SU-DHL-6 (cell line): Measurements from ENCODE around the gene MAN2A1.

Experiments
- CTCF ChIP-seq: fragments of 200-600 bp; sonication (generic); IDR thresholded peaks from one replicate; pipeline ENCODE4 v1.5.1; 2017; ENCODE audit warnings: antibody characterized with exemption, mild to moderate bottlenecking, low read length, moderate library complexity; ENCODE audit not compliant: insufficient read depth, poor library complexity, severe bottlenecking
- EZH2phosphoT487 ChIP-seq: fragments of 200-600 bp; sonication (generic), shearing (Covaris generic); conservative IDR thresholded peaks from 2 replicates; pipeline ENCODE4 v1.6.1; 2018; ENCODE audit warnings: mild to moderate bottlenecking, antibody characterized with exemption, low read length, moderate library complexity, mixed read lengths

DNA sequence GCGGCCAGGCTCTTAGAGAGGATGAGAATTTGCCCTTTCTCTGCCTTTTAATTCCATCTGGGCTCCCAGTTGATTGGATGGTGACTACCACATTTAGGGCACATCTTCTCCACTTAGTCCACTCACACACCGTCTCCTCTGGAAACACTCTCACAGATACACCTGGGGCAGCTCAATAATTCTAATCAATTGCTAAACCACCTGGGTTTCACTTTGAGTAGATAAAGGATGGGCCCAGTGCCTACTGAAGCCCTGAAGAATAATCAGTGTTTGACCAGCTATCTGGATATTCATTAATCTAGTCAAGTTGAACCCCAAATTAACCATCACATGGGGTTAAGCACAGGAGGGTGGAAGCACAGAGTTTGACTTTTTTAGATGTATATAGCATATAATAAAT is 19.1 kb downstream of the MAN2A1 start:
- TF ChIP-seq CTCF (no peak), EZH2phosphoT487 (no peak)
